Aorta (tissue), 5 donors: ENCODE results near the gene TPSG1. TPM values are rescaled to one million over a fixed set of nuclear protein-coding genes. Genes with fewer than 3 reads are reported as not detected.

Source experiments
- ATAC-seq: fragments of 200-7000 bp; cut with Tn5 transposase; one replicate; pipeline ENCODE4 v1.9.1; 2022; ENCODE audit warnings: moderate library complexity; ENCODE audit not compliant: low FRiP score
- DNase-seq, 2 donors: peaks; one replicate each; pipeline ENCODE4 v3.0.0-alpha.2; 2020
- H3K27ac ChIP-seq, 2 donors: one replicate each; pipeline ENCODE4 v1.5.1; 2013; ENCODE audit warnings: low read length in 2 of 2, mild to moderate bottlenecking in 2 of 2, moderate library complexity in 2 of 2, control low read depth in 1 of 2, inconsistent platforms in 1 of 2, low read depth in 1 of 2
- H3K27me3 ChIP-seq, 2 donors: one replicate each; pipeline ENCODE4 v1.6.1; 2013; ENCODE audit warnings: control low read depth in 1 of 2, low read length in 1 of 2, mild to moderate bottlenecking in 1 of 2, moderate library complexity in 1 of 2; ENCODE audit not compliant: insufficient read depth in 2 of 2, control insufficient read depth in 1 of 2
- H3K36me3 ChIP-seq, 2 donors: one replicate each; pipeline ENCODE4 v1.6.1; 2013; ENCODE audit warnings: control low read depth in 1 of 2, low read length in 1 of 2, mild to moderate bottlenecking in 1 of 2; ENCODE audit not compliant: insufficient read depth in 2 of 2, control insufficient read depth in 1 of 2
- H3K4me1 ChIP-seq, 2 donors: one replicate each; pipeline ENCODE4 v1.6.1; 2013; ENCODE audit warnings: low read length in 2 of 2, control low read depth in 1 of 2, mild to moderate bottlenecking in 1 of 2, moderate library complexity in 1 of 2; ENCODE audit not compliant: insufficient read depth in 2 of 2, control insufficient read depth in 1 of 2
- H3K4me3 ChIP-seq, 2 donors: one replicate each; pipeline ENCODE4 v1.5.1; 2013; ENCODE audit warnings: low read length in 2 of 2, control low read depth in 1 of 2, mild to moderate bottlenecking in 1 of 2
- H3K9me3 ChIP-seq: one replicate; pipeline ENCODE4 v1.6.1; 2013; ENCODE audit warnings: mild to moderate bottlenecking, low read length; ENCODE audit not compliant: control insufficient read depth
- WGBS, 2 donors: extraction: QIAGEN DNeasy Blood & Tissue Kit; methylation state at CpG; one replicate each; pipeline ENCODE4 v1.1.7; 2013; 5-methylcytosine and 5-hydroxymethylcytosine counted together
- intact Hi-C, 2 donors: fragments of 100-400 bp; cut with DNase I; formaldehyde crosslinking; loops; one replicate each; pipeline versions ENCODE4 v1.14.2 to v1.15.0; 2022
- polyA plus RNA-seq, 2 donors: library from polyadenylated mRNA; stranded (reverse); fragments of 200-250 nt; gene quantifications; one replicate each; pipeline ENCODE4 v1.2.3, GENCODE V29; 2013
- total RNA-seq, 2 donors: library from RNA; stranded (reverse); fragmentation: NEBNext Ultra II Directional; extraction: Animal tissue kit (Norgen Biotek cat#: 25700); gene quantifications; one replicate each; pipeline ENCODE4 v1.2.1, GENCODE V29; 2021
- donor health status: healthy with polysubstance abuse.
- donor health status: Bipolar disorder and iron deficiency.
- donor health status: DM: no; HTN: no; CAD: no.
- donor health status: DM: no; HTN: no; CAD: no.
- donor health status: DM: yes; HTN: yes; CAD: no.

The TPSG1 gene
- total and polyA plus RNA-seq, 4 donors, result 0.81 to 4.6 TPM; not detected in 2

- Histone ChIP-seq H3K9me3 (no peaks in the 10 kb centered on the region), H3K36me3 (no peaks in the 10 kb centered on the region), H3K27me3 (no peaks in the 10 kb centered on the region), H3K4me3 (no peak overlapping the region), H3K4me1 (no peaks in the 10 kb centered on the region), H3K27ac (no peak overlapping the region)
- intact Hi-C loops, result loop anchor here in 1 of 2 donors (2.0 kb wide), 1 partner anchor 24 kb away; no protein-coding TSS in a partner anchor
- DNase-seq, result peak; percentile 83 to 88
- ATAC-seq, result no peak
- 45 to 50% methylated on average over 38 to 45 of the region's 45 CpGs for WGBS, 2 donors
Measured at GRCh38 chr16:1182950-1183907, 41.8 kb downstream of the TPSG1 start.

DNA sequence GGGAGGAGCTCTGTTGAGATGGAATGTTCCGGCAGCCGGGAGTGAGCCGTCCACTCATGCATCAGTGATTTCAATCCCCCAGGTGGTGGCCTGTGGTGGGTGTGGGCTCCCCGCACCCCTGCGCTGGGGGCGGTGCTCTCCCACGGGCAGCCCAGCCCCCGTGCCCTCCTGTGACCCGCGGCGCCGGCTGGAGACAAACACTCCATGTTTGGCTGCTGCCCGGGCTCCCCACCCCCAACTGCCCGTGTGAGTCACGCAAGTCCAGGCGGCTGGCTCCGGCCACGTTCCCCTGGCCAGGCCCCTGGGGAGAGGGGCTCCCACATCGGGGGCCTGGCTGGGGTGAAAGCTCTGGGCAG is 42.8 kb downstream of the TPSG1 start:
- Histone ChIP-seq H3K27ac (peak overlapping the region in 1 of 2 donors; percentile 39), H3K4me1 (no peaks in the 10 kb centered on the region), H3K36me3 (no peaks in the 10 kb centered on the region), H3K27me3 (no peaks in the 10 kb centered on the region), H3K4me3 (no peak overlapping the region), H3K9me3 (no peaks in the 10 kb centered on the region)
- DNase-seq (peak; percentile 92 to 95), ATAC-seq (peak; percentile 75)
- intact Hi-C loops, result loop anchor here in 1 of 2 donors (2.0 kb wide), 1 partner anchor 23 kb away; no protein-coding TSS in a partner anchor
- 1 to 2% methylated on average over 17 to 19 of the region's 19 CpGs for WGBS, 2 donors

GRCh38 chr16:1181404-1182315 is 43.4 kb downstream of the TPSG1 start:
- H3K27me3 ChIP-seq, result no peaks in the 10 kb centered on the region
- H3K4me1 ChIP-seq, result no peaks in the 10 kb centered on the region
- no peak overlapping the region for H3K4me3 ChIP-seq
- no peaks in the 10 kb centered on the region for H3K9me3 ChIP-seq
- 31 to 36% methylated on average over 39 of the region's 39 CpGs for WGBS, 2 donors
- DNase-seq (no peak), ATAC-seq (no peak)
- H3K36me3 ChIP-seq, result no peaks in the 10 kb centered on the region
- intact Hi-C loops, result loop anchor here in 1 of 2 donors (2.0 kb wide), 1 partner anchor 23 kb away; no protein-coding TSS in a partner anchor
- H3K27ac ChIP-seq, result peak overlapping the region in 1 of 2 donors; percentile 93

DNA sequence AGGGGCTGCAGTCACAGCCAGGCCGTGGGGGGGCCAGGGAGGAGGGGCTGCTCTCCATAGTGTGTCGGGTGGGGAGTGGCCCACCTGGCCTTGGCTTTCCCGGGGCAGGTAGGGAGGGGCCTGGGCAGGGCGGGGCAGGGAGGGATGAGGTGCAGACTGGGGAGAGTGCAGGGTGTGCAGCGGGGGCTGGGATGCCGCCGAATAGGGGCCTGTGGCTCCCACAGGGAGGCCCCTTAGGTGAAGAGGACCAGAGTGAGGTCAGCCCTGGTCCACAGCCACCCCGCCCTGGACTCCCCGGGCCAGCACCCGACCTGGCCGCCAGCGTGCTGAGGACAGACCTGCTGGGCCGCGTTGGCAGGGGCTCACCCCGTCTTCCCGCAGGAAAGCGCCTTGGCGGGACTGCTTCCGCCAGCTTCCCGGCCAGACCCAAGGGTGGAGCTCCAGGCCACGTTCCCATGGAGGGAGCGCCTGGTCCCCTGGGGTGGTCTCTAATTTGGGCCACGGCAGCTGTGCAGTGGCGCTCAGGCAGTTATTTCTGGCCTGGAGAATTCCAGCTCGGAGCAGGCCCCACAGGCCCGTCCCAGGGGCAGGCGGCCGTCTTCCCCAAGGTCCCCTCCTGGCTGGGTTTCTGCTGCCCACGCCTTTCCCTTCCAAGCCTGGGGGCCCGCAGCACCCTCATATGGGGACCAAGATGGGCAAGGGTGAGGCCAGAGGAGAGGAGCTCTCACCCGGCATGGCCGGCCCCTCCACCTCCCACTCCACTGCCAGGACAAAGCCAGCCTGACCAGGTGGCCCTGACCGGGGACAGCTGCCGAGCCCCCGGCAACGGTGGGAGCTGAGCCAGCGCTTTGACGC is 44.3 kb downstream of the TPSG1 start:
- Histone ChIP-seq H3K4me3 (no peak overlapping the region), H3K27ac (peak overlapping the region in 1 of 2 donors; percentile 93), H3K36me3 (no peaks in the 10 kb centered on the region), H3K9me3 (no peaks in the 10 kb centered on the region), H3K27me3 (no peaks in the 10 kb centered on the region), H3K4me1 (no peaks in the 10 kb centered on the region)
- DNase-seq (peak; percentile 86 to 90), ATAC-seq (peak; percentile 73)
- 8 to 13% methylated on average over 34 to 38 of the region's 38 CpGs for WGBS, 2 donors
- intact Hi-C loops, result no loop called here

DNA sequence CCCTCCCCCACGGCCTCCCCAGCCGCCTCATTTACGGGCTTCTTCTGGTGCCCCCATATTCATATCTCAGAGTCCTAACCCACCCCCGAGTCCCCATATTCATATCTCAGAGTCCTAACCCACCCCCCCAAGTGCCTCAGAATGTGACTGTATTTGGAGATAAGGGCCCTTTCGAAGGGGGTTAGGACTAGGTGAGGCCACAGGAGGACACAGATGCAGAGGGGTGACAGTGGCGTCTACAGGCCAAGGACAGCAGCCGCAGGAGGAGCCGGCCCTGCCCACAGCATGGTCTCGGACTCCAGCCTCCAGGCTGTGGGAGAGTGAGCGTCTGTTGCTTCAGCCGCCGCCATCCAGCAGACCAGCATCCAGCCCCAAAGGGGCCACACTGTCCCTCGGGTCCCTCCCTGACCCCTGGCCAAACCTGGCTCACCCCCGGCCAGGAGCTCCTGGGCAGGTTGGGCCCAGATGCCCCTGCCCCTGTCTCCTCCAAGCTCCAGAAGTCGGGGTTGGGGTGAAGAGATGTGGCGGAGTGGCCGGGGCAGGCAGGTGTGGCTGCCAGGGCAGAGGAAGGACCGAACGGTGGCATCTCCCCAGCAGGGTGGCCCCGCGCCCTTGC is 46.7 kb downstream of the TPSG1 start:
- Histone ChIP-seq H3K36me3 (no peaks in the 10 kb centered on the region), H3K9me3 (no peaks in the 10 kb centered on the region), H3K4me3 (no peak overlapping the region), H3K27me3 (no peaks in the 10 kb centered on the region), H3K27ac (no peak overlapping the region), H3K4me1 (no peaks in the 10 kb centered on the region)
- intact Hi-C loops, result no loop called here
- 87 to 90% methylated on average over 21 of the region's 21 CpGs for WGBS, 2 donors
- ATAC-seq (no peak), DNase-seq (no peak)

DNA sequence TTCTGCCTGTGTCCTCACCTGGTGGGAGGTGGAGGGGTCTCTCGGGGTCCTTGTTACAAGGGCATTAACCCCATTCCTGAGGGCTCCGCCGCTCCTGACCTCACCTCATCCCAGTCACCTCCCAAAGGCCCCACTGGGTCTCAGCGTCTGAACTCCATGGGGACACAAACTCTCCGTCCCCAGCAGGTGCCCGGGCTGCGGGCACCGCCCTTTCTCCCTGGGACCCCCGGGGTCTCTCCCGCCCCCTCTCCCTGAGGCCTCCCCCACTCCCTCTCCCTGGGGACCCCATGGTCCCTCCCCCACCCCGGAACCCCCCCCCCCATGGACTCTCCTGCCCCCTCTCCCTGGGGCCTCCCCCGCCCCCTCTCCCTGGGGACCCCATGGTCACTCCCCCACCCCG is 47.3 kb downstream of the TPSG1 start:
- no peak for ATAC-seq
- H3K27ac ChIP-seq, result no peak overlapping the region
- no peak overlapping the region for H3K4me3 ChIP-seq
- no peaks in the 10 kb centered on the region for H3K27me3 ChIP-seq
- WGBS, 2 donors, result 79 to 83% methylated on average over 9 to 13 of the region's 13 CpGs
- DNase-seq, result no peak
- H3K9me3 ChIP-seq, result no peaks in the 10 kb centered on the region
- intact Hi-C loops, result no loop called here
- H3K4me1 ChIP-seq, result no peaks in the 10 kb centered on the region
- no peaks in the 10 kb centered on the region for H3K36me3 ChIP-seq

GRCh38 chr16:1177053-1177452 is 48.0 kb downstream of the TPSG1 start:
- DNase-seq (no peak), ATAC-seq (no peak)
- Histone ChIP-seq H3K27ac (no peak overlapping the region), H3K9me3 (no peaks in the 10 kb centered on the region), H3K4me3 (no peak overlapping the region), H3K4me1 (no peaks in the 10 kb centered on the region), H3K27me3 (no peaks in the 10 kb centered on the region), H3K36me3 (no peaks in the 10 kb centered on the region)
- 80 to 88% methylated on average over 19 of the region's 19 CpGs for WGBS, 2 donors
- intact Hi-C loops, result no loop called here
